NB4 (cell line): Measurements from ENCODE around the gene DPP4.
"Not testable (repeated sequence)": the region's sequence is repeated elsewhere in the genome, so short reads cannot be mapped to it uniquely, and the experiment has no call there.

ENCODE experiments used
- DNase-seq: peaks from one replicate; pipeline ENCODE4 v3.0.0; 2010; ENCODE audit warnings: low read depth
- H3K4me3 ChIP-seq: one replicate; pipeline ENCODE4 v1.5.1; 2011; ENCODE audit warnings: mild to moderate bottlenecking, low read depth, low read length, moderate library complexity
- MYC ChIP-seq: IDR thresholded peaks from 2 replicates; pipeline ENCODE4 v1.6.1; 2011; ENCODE audit warnings: low read depth, low read length
- POLR2A ChIP-seq: IDR thresholded peaks from 2 replicates; pipeline ENCODE4 v1.6.1; 2011; ENCODE audit warnings: mild to moderate bottlenecking; ENCODE audit not compliant: insufficient read length; ENCODE audit errors: extremely low read depth
- TF ChIP-seq, protein P1 (sequence below): IDR thresholded peaks from 2 replicates; pipeline ENCODE4 v1.6.1; 2011; ENCODE audit warnings: low read depth, low read length
- TF ChIP-seq, protein P2 (sequence below): IDR thresholded peaks from one replicate; pipeline ENCODE4 v1.5.1; 2012; ENCODE audit warnings: low read depth, low read length

Gene DPP4

GRCh38 chr2:162050513-162050961 is 23.5 kb downstream of the DPP4 start:
- no peak for DNase-seq
- TF ChIP-seq POLR2A, result no peak
- TF ChIP-seq, protein P1, sequence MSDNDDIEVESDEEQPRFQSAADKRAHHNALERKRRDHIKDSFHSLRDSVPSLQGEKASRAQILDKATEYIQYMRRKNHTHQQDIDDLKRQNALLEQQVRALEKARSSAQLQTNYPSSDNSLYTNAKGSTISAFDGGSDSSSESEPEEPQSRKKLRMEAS, result no peak
- TF ChIP-seq, protein P2, sequence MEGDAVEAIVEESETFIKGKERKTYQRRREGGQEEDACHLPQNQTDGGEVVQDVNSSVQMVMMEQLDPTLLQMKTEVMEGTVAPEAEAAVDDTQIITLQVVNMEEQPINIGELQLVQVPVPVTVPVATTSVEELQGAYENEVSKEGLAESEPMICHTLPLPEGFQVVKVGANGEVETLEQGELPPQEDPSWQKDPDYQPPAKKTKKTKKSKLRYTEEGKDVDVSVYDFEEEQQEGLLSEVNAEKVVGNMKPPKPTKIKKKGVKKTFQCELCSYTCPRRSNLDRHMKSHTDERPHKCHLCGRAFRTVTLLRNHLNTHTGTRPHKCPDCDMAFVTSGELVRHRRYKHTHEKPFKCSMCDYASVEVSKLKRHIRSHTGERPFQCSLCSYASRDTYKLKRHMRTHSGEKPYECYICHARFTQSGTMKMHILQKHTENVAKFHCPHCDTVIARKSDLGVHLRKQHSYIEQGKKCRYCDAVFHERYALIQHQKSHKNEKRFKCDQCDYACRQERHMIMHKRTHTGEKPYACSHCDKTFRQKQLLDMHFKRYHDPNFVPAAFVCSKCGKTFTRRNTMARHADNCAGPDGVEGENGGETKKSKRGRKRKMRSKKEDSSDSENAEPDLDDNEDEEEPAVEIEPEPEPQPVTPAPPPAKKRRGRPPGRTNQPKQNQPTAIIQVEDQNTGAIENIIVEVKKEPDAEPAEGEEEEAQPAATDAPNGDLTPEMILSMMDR, result no peak
- no peak for TF ChIP-seq MYC
- no peak overlapping the region for H3K4me3 ChIP-seq

DNA sequence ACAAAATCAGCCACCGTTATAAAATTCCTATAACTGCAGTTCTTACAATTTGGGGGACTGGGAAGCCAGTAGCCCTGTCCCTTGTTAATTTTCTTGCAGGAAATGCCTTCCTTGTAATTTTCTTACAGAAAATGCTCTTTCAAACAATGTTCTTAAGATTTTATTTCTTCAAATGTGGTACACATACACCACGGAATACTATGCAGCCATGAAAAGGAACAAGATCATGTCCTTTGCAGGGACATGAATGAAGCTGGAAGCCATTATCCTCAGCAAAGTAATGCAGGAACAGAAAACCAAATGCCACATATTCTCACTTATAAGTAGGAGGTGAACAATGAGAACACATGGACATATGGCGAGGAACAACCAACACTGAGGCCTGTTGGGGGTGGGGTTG is 24.9 kb downstream of the DPP4 start:
- not testable (repeated sequence) for DNase-seq, H3K4me3 ChIP-seq

GRCh38 chr2:162044586-162044985 is 29.4 kb downstream of the DPP4 start:
- H3K4me3 ChIP-seq, result no peak overlapping the region
- TF ChIP-seq MYC (no peak), POLR2A (no peak)
- no peak for DNase-seq

- no peak overlapping the region for H3K4me3 ChIP-seq
- DNase-seq, result no peak
- TF ChIP-seq POLR2A (no peak), MYC (no peak)
- TF ChIP-seq, protein P1, result no peak
- TF ChIP-seq, protein P2, result no peak
Measured at GRCh38 chr2:162043132-162043531, 30.9 kb downstream of the DPP4 start.

GRCh38 chr2:162041485-162041884 is 32.5 kb downstream of the DPP4 start:
- no peak for DNase-seq
- TF ChIP-seq POLR2A (no peak), MYC (no peak)
- TF ChIP-seq, protein P1, result no peak
- TF ChIP-seq, protein P2, result no peak
- no peak overlapping the region for H3K4me3 ChIP-seq

DNA sequence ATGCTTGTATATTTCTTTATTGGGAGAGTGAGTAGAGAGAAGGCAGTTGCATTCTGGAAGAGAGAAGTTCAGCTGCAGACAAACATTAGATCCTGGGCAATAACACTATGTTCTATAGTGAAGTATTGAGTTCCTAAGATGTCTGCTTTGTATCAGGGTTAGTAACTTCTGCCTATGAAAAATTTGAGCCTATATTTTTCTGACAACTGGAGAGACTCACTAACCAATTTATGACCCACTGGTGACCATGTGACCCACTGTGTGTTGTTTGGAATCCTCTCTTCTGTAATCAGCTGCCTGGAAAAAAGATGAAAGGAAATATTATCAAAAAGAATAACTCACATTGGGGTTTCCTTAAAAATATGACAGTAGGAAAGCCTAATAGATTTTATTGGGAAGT is 35.3 kb downstream of the DPP4 start:
- H3K4me3 ChIP-seq, result no peak overlapping the region
- no peak for DNase-seq
- no peak for TF ChIP-seq POLR2A

DNA sequence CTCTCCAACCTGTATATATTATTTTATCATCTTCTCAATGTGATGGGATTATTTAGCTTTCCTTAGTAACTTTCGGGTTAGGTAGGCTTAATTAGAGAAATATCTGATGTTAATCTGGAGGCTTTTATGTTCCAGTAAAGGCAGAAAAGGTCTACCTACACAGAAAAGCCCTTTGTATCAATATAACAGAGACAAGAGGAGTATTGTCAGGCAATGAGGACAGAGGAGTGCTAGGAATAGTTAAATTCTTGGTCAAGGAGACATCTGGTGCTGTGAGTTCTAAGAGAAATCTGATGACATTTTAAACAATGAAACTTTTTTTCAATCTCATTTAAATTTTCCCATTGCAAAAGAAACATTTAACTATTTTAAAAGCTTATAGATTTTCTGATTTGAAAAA is 36.1 kb downstream of the DPP4 start:
- TF ChIP-seq, protein P1, result no peak
- TF ChIP-seq, protein P2, result no peak
- TF ChIP-seq MYC (no peak), POLR2A (no peak)
- H3K4me3 ChIP-seq, result no peak overlapping the region
- no peak for DNase-seq
